Peyer's patch (tissue), 4 donors: ENCODE measurements around the gene TMEM258.

Source experiments
- POLR2A ChIP-seq, 2 donors: fragments of 450-650 bp; IDR thresholded peaks; one replicate each; pipeline ENCODE4 v1.5.1; 2017; ENCODE audit warnings: antibody characterized with exemption in 2 of 2, mild to moderate bottlenecking in 2 of 2, moderate library complexity in 2 of 2
- TF ChIP-seq, protein P1 (sequence below), 6 experiments: fragments of 450-650 bp in 4 of 6; fragments of 200-600 bp in 2 of 6; sonication (generic) in 1 of 6; IDR thresholded peaks; one replicate each; pipeline ENCODE4 v1.5.1; 2017 to 2019; ENCODE audit warnings: antibody characterized with exemption in 6 of 6, mild to moderate bottlenecking in 3 of 6, moderate library complexity in 1 of 6

DNA sequence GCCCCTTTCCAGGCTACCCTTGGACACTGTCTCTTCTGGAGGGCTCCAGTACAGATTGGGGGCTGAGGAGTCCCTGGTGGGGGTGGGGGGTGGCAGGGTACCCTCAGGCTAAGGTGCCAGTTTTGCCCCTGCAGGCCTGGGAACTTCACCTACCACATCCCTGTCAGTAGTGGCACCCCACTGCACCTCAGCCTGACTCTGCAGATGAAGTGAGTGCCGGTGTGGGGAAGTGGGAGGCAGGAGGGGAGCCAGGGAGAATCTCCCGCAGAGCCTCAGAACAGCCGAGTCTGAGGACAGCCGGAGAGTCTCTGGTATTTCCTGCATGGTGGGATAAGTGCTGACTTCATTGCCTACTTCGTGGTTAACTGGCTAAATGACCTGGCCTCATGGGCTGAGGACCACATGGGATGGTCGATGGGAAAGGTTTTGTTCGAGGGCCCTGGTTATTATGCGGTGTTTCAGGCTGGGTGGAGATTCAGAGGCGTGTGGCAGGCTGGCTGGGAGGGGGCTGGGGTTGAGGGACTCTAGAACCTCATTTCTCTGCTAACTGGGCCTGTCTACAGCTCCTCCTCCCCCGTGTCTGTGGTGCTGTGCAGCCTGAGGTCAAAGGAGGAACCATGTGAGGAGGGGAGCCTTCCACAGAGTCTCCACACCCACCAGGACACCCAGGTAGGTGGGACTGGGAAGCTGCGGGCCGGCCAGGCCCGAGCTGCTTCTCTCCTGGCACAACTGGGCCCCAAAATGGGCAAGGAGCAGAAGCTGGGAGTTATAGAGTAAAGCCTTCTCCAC, 8.5 kb downstream of the TMEM258 start:
- TF ChIP-seq POLR2A (IDR thresholded peaks at IDR 0.05) = no peak
- TF ChIP-seq, protein P1, sequence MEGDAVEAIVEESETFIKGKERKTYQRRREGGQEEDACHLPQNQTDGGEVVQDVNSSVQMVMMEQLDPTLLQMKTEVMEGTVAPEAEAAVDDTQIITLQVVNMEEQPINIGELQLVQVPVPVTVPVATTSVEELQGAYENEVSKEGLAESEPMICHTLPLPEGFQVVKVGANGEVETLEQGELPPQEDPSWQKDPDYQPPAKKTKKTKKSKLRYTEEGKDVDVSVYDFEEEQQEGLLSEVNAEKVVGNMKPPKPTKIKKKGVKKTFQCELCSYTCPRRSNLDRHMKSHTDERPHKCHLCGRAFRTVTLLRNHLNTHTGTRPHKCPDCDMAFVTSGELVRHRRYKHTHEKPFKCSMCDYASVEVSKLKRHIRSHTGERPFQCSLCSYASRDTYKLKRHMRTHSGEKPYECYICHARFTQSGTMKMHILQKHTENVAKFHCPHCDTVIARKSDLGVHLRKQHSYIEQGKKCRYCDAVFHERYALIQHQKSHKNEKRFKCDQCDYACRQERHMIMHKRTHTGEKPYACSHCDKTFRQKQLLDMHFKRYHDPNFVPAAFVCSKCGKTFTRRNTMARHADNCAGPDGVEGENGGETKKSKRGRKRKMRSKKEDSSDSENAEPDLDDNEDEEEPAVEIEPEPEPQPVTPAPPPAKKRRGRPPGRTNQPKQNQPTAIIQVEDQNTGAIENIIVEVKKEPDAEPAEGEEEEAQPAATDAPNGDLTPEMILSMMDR (IDR thresholded peaks at IDR 0.05) = no peak
